ENCODE data around the gene ITGA8.
"Not testable (repeated sequence)": the region's sequence is repeated elsewhere in the genome, so short reads cannot be mapped to it uniquely, and the experiment has no call there.

ITGA8 gene

DNA sequence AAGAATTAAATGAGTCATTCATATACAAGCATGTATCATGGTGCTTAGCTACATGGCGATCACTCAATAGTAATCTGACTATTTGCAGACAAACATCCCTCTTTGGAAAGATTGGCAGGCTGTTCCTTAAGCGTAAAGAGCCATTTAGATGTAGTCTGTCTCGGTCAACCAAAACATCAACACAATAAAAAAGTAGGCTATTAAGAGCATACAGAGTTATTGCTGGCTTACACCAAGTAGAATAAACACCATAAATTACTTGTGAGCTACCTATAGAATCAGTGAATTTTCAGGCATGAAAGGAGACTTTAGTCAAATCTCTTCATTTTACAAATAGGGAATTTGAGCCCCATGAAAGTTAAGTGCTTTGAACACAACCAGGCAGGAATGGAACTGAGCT lies 176.9 kb downstream of the ITGA8 start:
- ATAC-seq, result no peak
- Mint-ChIP-seq H3K4me3 (no peak overlapping the region), H3K36me3 (no peaks in the 10 kb centered on the region), H3K4me1 (no peaks in the 10 kb centered on the region), H3K9me3 (peaks cover 9% of the 10 kb centered on the region), H3K27ac (no peak overlapping the region)
- DNase-seq (ENCODE audit: low spot score in 2 of 2), result no peak

DNA sequence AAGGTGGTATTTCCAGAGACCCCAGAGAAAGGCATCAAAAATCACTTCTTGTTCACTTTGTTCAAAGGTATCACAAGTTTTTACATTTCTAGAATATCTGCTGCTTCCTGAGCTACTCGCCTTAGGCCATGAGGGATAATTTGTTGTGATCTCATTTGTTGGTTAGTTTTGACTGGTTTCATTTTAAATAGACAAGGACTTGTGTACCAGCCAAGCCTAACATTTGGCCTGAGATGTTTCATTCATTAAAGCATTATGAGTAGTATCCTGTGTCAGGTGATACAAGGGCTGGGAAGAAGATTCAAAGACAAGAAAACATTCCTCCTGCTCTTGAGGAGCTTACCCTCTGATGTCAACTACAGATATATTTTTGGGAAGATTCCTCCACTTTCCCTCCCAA lies 178.3 kb downstream of the ITGA8 start:
- ATAC-seq, result no peak

DNA sequence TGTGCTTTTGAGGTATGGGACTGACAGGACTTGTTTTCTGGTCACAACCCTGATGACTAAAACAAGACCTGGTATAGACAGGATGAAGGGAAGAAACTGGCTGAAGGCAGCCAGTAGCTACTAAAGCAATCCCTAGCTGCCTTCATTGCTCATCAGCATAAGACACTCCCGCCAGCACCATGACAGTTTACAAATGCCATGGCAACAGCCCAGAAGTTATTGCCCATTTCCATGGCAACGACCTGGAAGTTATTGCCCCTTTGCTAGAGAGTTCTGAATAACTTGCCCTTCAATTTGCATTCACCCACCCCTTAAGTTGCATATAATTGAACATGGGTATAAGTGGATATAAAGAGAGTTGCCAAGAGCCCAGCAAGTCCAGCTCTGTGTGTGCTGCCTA lies 179.0 kb downstream of the ITGA8 start:
- Mint-ChIP-seq H3K27ac (no peak overlapping the region), H3K9me3 (peaks cover 9% of the 10 kb centered on the region), H3K4me3 (no peak overlapping the region), H3K4me1 (no peaks in the 10 kb centered on the region), H3K36me3 (no peaks in the 10 kb centered on the region)
- ATAC-seq (no peak), DNase-seq (ENCODE audit: low spot score in 2 of 2) (no peak)

More for the DNA sequence above, 178.3 kb downstream of the ITGA8 start:
- Mint-ChIP-seq H3K27ac (no peak overlapping the region), H3K4me1 (no peaks in the 10 kb centered on the region), H3K4me3 (no peak overlapping the region), H3K36me3 (no peaks in the 10 kb centered on the region), H3K9me3 (peaks cover 9% of the 10 kb centered on the region)
- no peak for DNase-seq (ENCODE audit: low spot score in 2 of 2)

DNA sequence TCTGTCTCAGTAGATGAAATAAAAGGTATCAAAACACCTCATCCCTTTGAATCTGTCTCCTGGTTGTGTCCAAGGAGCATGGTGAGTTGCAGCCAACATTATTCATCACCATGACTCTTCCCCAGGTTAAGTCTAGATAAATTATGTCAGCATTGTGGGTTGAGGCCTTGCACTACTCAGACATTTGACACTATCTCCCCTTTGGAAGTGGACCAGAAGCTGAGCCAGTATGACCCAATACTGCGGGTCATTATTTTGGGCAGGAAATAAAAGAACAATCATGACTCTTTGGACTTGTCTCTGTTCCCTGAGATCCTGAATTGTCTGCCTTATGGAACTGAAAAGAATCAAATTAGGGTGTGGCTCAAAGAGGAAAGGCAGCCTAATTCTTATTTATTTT lies 180.5 kb downstream of the ITGA8 start:
- Mint-ChIP-seq H3K4me1 (no peaks in the 10 kb centered on the region), H3K9me3 (peaks cover 9% of the 10 kb centered on the region), H3K36me3 (no peaks in the 10 kb centered on the region), H3K27ac (no peak overlapping the region), H3K4me3 (no peak overlapping the region)
- no peak for ATAC-seq
- no peak for DNase-seq (ENCODE audit: low spot score in 2 of 2)

DNA sequence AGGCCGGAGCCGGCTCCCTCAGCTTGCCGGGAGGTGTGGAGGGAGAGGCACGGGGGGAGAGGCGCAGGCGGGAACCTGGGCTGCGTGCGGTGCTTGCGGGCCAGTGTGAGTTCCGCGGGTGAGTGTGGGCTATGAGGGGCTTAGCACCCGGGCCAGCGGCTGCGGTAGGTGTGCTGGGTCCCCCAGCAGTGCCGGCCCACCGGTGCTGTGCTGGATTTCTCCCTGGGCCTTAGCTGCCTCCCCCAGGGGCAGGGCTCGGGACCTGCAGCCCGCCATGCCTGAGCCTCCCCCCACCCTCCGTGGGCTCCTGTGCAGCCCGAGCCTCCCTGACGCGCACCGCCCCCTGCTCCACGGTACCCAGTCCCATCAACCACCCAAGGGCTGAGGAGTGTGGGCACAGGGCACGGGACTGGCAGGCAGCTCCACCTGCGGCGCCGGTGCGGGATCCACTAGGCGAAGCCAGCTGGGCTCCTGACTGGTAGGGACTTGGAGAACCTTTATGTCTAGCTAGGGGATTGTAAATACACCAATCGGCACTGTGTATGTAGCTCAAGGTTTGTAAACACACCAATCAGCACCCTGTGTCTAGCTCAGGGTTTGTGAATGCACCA lies 184.7 kb downstream of the ITGA8 start:
- not testable (repeated sequence) for DNase-seq (ENCODE audit: low spot score in 2 of 2); H3K27ac Mint-ChIP-seq; H3K9me3 Mint-ChIP-seq; ATAC-seq; H3K4me3 Mint-ChIP-seq; H3K36me3 Mint-ChIP-seq; H3K4me1 Mint-ChIP-seq

DNA sequence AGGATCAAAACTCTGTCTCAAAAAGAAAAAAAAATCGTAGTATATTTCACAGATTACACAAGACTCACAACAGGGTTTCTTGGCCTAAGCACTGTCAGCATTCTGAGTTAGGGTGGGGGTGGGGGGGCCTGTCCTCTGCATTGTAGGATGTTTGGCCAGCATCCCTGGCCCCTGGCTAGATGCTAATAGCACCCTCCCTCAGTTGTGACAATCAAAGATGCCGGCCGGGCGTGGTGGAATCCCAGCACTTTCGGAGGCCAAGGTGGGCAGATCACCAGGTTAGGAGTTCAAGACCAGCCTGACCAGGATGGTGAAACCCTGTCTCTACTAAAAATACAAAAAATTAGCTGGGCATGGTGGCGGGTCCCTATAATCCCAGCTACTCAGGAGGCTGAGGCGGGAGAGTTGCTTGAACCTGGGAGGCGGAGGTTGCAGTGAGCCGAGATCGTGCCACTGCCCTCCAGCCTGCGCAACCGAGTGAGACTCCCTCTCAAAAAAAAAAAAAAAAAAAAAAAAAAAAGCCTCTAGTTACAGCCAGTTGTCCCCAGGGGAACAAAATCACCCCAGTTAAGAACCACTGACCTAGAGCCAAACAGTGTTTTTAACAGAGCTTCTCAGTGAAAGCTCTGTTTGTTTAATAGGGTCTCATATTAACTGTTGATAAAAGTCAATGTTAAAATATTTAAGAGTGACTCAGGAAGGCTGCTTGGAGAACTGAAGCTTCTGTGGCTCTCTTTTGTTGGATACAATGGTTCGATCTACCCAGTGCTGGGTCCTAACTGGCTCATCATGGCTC lies 187.6 kb downstream of the ITGA8 start:
- no peak overlapping the region for H3K27ac Mint-ChIP-seq
- DNase-seq (ENCODE audit: low spot score in 2 of 2), result no peak
- H3K4me1 Mint-ChIP-seq, result no peaks in the 10 kb centered on the region
- no peak overlapping the region for H3K4me3 Mint-ChIP-seq
- no peaks in the 10 kb centered on the region for H3K9me3 Mint-ChIP-seq
- ATAC-seq, result no peak
- H3K36me3 Mint-ChIP-seq, result no peaks in the 10 kb centered on the region

DNA sequence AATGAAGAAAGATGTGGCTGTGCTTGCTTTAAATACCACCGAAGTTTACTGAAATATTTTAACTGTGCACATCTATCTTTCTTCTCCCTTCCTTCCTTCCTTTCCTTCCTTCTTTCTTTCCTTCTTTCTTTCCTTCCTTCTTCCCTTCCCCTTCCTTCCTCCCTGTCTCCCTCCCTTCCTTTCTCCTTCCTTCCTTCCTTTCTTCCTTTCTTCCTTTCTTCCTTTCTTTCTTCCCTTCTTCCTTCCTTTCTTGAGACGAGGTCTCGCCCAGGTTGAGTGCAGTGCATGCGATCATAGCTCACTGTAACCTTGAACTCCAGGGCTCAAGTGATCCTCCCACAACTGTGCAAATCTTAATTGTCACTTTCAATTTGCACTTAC lies 190.9 kb downstream of the ITGA8 start:
- Mint-ChIP-seq H3K4me3 (no peak overlapping the region), H3K9me3 (no peaks in the 10 kb centered on the region), H3K4me1 (no peaks in the 10 kb centered on the region), H3K27ac (no peak overlapping the region), H3K36me3 (no peaks in the 10 kb centered on the region)
- no peak for DNase-seq (ENCODE audit: low spot score in 2 of 2)
- no peak for ATAC-seq

DNA sequence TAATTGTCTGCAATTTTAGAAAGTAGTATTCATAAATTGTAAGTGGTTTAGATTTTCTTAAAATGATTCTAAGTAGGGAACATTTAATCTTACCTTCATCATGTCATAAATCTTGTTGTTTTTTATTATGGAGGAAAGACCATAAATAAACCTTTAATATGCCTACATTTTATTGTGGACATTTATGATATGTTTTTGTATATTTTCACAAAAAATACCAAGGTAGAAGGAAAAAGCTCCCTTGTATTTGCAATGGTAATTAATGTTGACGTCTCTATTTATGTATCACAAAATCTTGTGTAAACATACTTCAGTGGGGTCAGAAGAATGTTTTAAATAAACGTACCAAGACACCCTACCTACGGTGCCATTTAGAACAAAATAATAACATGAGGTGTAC lies 193.0 kb downstream of the ITGA8 start:
- Mint-ChIP-seq H3K27ac (no peak overlapping the region), H3K36me3 (no peaks in the 10 kb centered on the region), H3K4me3 (no peak overlapping the region), H3K9me3 (no peaks in the 10 kb centered on the region), H3K4me1 (no peaks in the 10 kb centered on the region)
- ATAC-seq, result no peak
- DNase-seq (ENCODE audit: low spot score in 2 of 2), result no peak

DNA sequence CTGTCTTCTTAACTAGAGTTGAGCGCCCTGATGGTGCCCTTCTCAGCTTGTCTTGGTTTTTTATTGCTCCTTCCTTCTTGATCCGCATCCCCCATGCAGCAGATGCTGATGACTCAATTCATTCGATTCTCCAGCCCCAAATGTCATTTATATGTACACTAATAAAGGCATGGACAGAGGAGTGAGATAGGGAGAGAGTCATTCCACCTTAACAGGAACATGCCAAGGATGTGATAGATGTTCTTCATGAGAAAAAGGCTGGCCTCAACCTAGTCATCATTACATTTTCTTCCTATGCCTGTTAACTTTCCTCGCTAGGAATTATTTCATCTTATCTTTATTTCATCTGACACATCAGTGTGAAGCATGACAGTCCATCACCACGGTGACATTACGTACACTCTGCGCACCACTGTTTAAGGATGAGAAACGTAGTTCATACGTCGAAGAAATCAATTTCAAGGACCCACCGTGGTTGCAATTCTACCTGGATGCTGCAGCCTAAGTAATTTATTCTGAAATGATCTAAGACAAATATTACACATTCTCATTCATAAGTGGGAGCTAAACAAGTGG lies 198.3 kb downstream of the ITGA8 start:
- Mint-ChIP-seq H3K9me3 (no peaks in the 10 kb centered on the region), H3K4me3 (no peak overlapping the region), H3K27ac (no peak overlapping the region), H3K36me3 (no peaks in the 10 kb centered on the region), H3K4me1 (no peaks in the 10 kb centered on the region)
- DNase-seq (ENCODE audit: low spot score in 2 of 2) (no peak), ATAC-seq (no peak)

DNA sequence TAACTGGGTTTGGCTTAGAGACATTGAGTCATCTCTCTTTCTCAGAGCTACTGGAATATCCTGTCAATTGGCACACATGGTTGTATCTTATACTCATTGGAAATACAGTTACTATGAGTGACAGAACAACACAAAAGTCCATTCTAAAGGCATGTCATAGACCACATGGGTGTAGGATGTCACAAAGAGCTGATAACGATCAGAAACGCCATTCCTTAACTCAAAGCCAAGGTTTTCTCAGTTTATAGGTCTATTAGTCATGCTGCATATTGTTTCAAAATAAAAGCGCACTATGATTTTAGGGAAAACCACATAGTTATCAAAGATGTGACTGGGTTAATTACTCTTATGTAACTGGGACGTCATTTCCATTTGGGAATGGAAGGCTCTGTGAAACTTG lies 201.5 kb downstream of the ITGA8 start:
- ATAC-seq (no peak), DNase-seq (ENCODE audit: low spot score in 2 of 2) (no peak)
- no peaks in the 10 kb centered on the region for H3K9me3 Mint-ChIP-seq
- H3K4me3 Mint-ChIP-seq, result no peak overlapping the region
- H3K27ac Mint-ChIP-seq, result no peak overlapping the region
- no peaks in the 10 kb centered on the region for H3K36me3 Mint-ChIP-seq
- no peaks in the 10 kb centered on the region for H3K4me1 Mint-ChIP-seq

DNA sequence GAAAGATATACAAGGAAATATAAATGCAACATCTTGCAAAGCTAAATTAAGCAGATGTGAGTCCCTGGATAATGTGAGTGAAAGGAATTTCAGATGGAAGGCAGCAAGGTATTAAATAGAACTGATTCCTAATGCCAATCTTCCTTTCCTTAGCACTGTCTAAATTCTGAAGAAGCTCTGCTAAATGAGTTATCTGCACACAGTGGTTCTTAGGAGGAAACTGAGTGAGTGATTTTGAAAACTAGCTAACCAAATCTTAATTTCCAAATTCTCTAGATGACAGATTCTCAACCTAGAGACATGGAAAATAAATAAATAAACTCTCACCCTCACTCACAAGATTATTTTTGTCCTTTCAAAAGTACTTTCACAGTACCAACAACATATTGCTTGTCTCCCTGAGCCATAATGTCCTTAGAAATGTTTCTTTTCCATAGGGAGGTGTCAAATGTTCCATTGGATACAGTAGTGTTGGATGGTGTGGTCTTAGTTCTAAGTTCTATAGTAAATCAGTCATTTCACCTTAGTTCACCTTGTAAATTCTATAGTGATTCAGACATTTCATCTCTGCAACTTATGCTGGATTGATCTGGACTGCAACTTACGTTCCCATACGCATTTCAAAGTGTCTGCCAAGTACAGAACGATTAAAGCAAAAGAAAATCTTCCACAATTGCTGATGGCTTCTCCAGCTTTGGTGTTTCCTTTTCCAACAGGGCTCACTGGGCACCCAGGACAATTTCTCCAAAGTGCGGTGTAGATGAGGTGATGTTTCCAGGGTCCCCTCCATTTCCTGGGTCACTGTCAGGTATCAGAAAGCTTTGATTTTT lies 203.3 kb downstream of the ITGA8 start:
- ATAC-seq (peak; percentile 36), DNase-seq (ENCODE audit: low spot score in 2 of 2) (no peak)
- no peak overlapping the region for H3K27ac Mint-ChIP-seq
- no peaks in the 10 kb centered on the region for H3K9me3 Mint-ChIP-seq
- H3K4me3 Mint-ChIP-seq, result no peak overlapping the region
- no peaks in the 10 kb centered on the region for H3K4me1 Mint-ChIP-seq
- H3K36me3 Mint-ChIP-seq, result no peaks in the 10 kb centered on the region

DNA sequence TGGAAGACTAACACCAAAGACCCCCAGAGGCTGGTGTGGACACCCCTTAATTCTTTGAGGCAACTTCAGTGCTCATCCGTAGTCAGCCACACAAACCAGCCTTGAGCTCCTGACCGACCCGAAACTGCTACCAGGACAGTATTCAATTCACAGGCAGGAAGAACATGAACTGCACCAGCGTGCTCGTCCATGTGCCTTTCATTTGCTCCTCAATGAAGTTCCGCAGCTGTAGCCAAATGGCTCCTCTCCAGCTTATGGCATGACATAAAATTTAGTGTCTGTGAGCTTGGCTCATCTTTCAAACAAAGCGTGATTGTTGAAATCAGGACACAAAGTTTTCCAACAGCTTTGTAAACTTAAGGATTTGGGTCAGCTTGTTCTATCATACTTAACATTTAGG lies 204.5 kb downstream of the ITGA8 start:
- H3K36me3 Mint-ChIP-seq, result no peaks in the 10 kb centered on the region
- DNase-seq (ENCODE audit: low spot score in 2 of 2) (no peak), ATAC-seq (no peak)
- no peaks in the 10 kb centered on the region for H3K9me3 Mint-ChIP-seq
- H3K4me1 Mint-ChIP-seq, result no peaks in the 10 kb centered on the region
- no peak overlapping the region for H3K27ac Mint-ChIP-seq
- no peak overlapping the region for H3K4me3 Mint-ChIP-seq

DNA sequence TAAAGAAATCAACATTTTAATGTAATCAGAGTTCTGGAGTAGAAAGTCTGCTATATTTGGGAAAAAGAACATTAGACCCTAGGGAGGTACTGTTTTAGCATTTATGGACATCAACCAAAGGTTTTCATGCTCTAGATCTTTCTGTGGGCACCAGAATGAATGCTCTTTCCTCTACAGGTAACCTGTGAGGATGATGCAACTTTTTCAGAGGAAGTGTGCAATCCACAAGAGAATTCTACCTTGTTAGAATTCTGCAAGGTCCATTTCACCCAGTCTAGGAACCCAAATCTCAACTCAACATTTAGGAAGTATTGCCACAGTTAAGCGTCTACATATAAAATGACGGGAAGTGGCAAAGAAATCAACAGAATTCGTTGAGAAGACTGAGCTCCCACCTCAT lies 208.8 kb downstream of the ITGA8 start:
- DNase-seq (ENCODE audit: low spot score in 2 of 2) (no peak), ATAC-seq (no peak)
- Mint-ChIP-seq H3K4me1 (no peaks in the 10 kb centered on the region), H3K4me3 (no peak overlapping the region), H3K27ac (no peak overlapping the region), H3K36me3 (no peaks in the 10 kb centered on the region), H3K9me3 (peaks cover 3% of the 10 kb centered on the region)

DNA sequence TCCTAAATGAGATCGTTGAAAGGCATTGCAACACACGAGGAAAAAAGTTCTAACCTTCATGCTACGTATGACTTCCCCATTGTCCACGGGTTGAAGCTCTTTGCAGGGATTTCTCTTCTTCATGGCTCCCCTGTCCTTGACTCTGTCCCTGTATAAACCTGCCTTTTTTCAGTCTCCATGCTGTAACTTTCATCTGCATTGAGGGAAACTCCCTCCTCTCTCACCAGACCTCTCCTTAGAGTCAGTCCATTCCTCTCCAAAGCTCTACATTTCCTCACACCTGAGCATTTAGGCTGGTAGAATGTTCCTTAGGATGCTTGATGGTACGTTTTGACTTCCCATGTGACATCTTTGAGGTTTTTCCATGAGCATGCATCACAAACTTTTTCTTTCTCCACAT lies 214.4 kb downstream of the ITGA8 start:
- Mint-ChIP-seq H3K4me3 (no peak overlapping the region), H3K36me3 (no peaks in the 10 kb centered on the region), H3K4me1 (no peaks in the 10 kb centered on the region), H3K27ac (no peak overlapping the region), H3K9me3 (peaks cover 5% of the 10 kb centered on the region)
- ATAC-seq, result no peak
- DNase-seq (ENCODE audit: low spot score in 2 of 2), result no peak

DNA sequence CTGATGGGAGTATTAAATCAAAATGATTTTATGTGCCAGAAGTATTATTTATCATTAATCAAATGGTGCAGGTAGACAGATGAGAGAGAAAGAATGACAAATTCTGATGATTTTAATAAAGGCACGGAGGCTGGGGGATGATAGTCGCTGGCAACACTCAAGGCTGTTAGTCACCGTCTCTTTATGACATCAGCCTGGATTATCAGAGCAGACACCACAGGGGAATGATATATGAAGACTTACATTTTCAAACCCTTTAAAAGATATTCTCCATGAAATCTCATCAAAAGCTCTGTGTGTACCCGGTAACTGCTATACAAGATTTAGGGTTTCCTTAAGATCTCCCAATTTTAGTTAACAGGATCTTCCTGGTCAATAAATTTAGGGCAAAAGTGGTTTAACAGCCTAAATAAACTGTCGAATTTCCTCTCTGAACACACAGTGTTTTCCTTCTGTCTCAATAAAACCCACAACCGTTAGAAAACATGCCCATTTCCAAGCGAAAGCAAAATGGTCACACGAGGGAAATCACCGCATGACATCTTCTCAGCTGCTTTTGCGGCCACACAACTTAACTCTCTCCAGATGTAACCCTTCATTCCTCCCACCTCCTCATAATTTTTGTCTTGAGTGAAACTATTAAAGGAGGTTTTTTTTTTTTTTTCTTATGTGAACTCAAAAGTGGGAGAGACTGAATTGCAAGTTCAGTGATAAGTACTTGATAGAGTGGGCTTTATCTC lies 215.5 kb downstream of the ITGA8 start:
- no peaks in the 10 kb centered on the region for H3K4me1 Mint-ChIP-seq
- no peak overlapping the region for H3K27ac Mint-ChIP-seq
- ATAC-seq (no peak), DNase-seq (ENCODE audit: low spot score in 2 of 2) (no peak)
- H3K9me3 Mint-ChIP-seq, result peaks cover 5% of the 10 kb centered on the region
- no peaks in the 10 kb centered on the region for H3K36me3 Mint-ChIP-seq
- H3K4me3 Mint-ChIP-seq, result no peak overlapping the region

Data from stimulated activated effector memory CD8-positive, alpha-beta T cell treated with anti-CD3 and anti-CD28 coated beads, Interleukin-12 subunit alpha, Interleukin-12 subunit beta, amount 100 ng/mL, for 72 hours (primary cell).